Muscle layer of duodenum (tissue), 2 donors: ENCODE data around the gene RAB37.
A peak's percentile ranks its signal among the peaks of the same experiment; 100 is the strongest.

Source experiments
- H3K27ac ChIP-seq: one replicate; pipeline ENCODE4 v1.7.0; 2013; ENCODE audit warnings: mild to moderate bottlenecking, low read length
- H3K27me3 ChIP-seq: one replicate; pipeline ENCODE4 v1.7.0; 2013; ENCODE audit warnings: low read depth, mild to moderate bottlenecking, control low read depth, low read length
- H3K36me3 ChIP-seq, 2 donors: one replicate each; pipeline ENCODE4 v1.7.0; 2013; ENCODE audit warnings: low read length in 2 of 2, control low read depth in 1 of 2, mild to moderate bottlenecking in 1 of 2; ENCODE audit not compliant: insufficient read depth in 2 of 2, control insufficient read depth in 1 of 2
- H3K4me1 ChIP-seq, 2 donors: one replicate each; pipeline ENCODE4 v1.7.0; 2013; ENCODE audit warnings: low read length in 2 of 2, mild to moderate bottlenecking in 2 of 2, control low read depth in 1 of 2, moderate library complexity in 1 of 2; ENCODE audit not compliant: insufficient read depth in 2 of 2, control insufficient read depth in 1 of 2
- H3K4me3 ChIP-seq, 2 donors: one replicate each; pipeline ENCODE4 v1.7.0; 2013; ENCODE audit warnings: low read length in 2 of 2, low read depth in 1 of 2, mild to moderate bottlenecking in 1 of 2
- H3K9me3 ChIP-seq, 2 donors: one replicate each; pipeline ENCODE4 v1.7.0; 2013; ENCODE audit warnings: low read length in 2 of 2, control low read depth in 1 of 2, mild to moderate bottlenecking in 1 of 2; ENCODE audit not compliant: control insufficient read depth in 1 of 2
- donor health status: healthy.

RAB37 gene

DNA sequence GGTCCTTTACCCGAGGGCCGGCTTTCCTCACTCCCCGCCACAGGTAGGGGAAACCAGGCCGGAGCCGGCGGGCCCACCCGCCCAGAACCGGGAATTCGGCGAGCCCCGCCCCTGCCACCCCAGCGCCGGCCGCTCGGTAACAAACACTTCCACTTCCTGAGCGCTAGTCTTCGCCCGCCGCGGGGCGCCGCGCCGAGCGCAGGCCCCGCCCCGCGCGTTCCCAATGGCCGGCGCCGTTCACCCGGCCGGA lies 11.1 kb downstream of the RAB37 start:
- H3K27ac ChIP-seq: no peak overlapping the region
- no peaks in the 10 kb centered on the region for H3K9me3 ChIP-seq
- no peaks in the 10 kb centered on the region for H3K36me3 ChIP-seq
- H3K4me1 ChIP-seq: peaks cover 4 to 35% of the 10 kb centered on the region in 2 donors
- H3K4me3 ChIP-seq: peak overlapping the region in 1 of 2 donors; percentile 92
- H3K27me3 ChIP-seq: no peaks in the 10 kb centered on the region

DNA sequence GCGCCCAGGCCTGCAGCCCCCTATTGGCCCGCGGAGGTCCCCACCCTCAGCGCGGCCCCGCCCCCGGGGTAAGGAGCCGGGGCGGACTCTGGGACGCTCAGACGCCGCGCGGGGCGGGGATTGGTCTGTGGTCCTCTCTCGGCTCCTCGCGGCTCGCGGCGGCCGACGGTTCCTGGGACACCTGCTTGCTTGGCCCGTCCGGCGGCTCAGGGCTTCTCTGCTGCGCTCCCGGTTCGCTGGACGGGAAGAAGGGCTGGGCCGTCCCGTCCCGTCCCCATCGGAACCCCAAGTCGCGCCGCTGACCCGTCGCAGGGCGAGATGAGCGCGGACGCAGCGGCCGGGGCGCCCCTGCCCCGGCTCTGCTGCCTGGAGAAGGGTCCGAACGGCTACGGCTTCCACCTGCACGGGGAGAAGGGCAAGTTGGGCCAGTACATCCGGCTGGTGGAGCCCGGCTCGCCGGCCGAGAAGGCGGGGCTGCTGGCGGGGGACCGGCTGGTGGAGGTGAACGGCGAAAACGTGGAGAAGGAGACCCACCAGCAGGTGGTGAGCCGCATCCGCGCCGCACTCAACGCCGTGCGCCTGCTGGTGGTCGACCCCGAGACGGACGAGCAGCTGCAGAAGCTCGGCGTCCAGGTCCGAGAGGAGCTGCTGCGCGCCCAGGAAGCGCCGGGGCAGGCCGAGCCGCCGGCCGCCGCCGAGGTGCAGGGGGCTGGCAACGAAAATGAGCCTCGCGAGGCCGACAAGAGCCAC lies 11.6 kb downstream of the RAB37 start, which contains the start of gene NHERF1:
Gene NHERF1, plus strand, starts transcription at position 100 of the 750 bp plus-strand sequence. Its CDS starts 219 bp downstream, at position 319.
- H3K4me3 ChIP-seq: peak within 1 kb of the TSS; percentile 64 to 92
- H3K36me3 ChIP-seq: no peaks in the 10 kb centered on the region
- H3K9me3 ChIP-seq: no peaks in the 10 kb centered on the region
- peaks cover 4 to 34% of the 10 kb centered on the region in 2 donors for H3K4me1 ChIP-seq
- no peaks in the 10 kb centered on the region for H3K27me3 ChIP-seq
- peak within 1 kb of the TSS; percentile 87 for H3K27ac ChIP-seq

GRCh38 chr17:74749279-74750038 lies 12.4 kb downstream of the RAB37 start:
- Histone ChIP-seq H3K27ac (peak overlapping the region; percentile 87), H3K4me1 (peaks cover 4 to 34% of the 10 kb centered on the region in 2 donors)

DNA sequence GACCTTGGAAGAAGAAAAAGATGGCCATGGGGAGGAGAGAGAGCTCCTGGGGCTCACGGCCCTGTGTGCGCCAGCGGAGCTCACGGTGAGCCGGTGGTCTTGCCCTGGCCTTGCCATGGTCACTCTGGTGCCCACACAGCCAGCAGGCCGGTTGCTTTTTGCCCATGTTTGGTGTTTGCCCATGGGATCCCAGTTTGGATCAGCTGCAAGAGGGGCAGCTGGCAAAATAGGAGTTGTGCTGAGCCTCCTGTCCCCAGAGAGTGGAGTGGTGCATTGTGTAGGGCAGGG lies 12.9 kb downstream of the RAB37 start:
- Histone ChIP-seq H3K9me3 (no peaks in the 10 kb centered on the region), H3K4me1 (peaks cover 4 to 30% of the 10 kb centered on the region in 2 donors), H3K36me3 (no peaks in the 10 kb centered on the region), H3K4me3 (peak overlapping the region; percentile 64 to 92), H3K27me3 (no peaks in the 10 kb centered on the region), H3K27ac (peak overlapping the region; percentile 87)

More at GRCh38 chr17:74749279-74750038, 12.4 kb downstream of the RAB37 start:
- Histone ChIP-seq H3K36me3 (no peaks in the 10 kb centered on the region), H3K4me3 (peak overlapping the region; percentile 64 to 92), H3K27me3 (no peaks in the 10 kb centered on the region), H3K9me3 (no peaks in the 10 kb centered on the region)

DNA sequence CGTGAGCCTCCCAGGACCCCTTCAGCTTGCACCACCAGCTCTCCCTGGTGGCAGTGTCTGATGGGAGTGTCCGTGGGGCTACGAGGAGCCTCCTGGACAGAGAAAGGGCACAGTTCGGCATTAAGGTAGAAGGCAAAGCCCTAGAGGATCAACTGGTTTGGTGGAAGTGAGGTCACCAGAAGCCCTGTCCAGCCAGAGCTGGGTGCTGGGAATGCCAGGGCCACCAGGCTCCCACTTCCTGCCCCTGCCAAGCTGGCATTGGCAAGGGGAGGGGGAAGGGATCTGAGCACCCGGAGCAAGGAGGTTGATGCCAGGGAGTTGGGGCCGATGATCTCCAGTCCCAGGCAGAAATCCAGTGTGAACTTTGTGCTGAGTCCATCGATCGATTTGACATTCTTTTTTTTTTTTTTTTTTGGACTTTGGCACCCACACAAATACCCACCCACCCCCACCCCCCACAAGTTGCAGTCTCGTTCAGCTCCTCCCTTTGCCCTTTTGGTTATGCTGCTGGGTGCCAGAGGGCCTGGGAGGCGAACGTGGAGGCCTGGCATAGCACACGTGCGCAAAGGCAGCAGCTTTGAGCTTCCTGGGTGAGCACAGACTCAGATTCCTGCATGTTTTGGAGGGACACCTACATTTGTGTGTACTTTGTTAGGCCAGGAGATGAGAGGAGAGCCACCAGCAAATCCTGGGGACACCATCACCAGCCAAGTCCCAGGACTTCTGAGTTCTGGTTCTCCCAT lies 13.4 kb downstream of the RAB37 start:
- no peaks in the 10 kb centered on the region for H3K9me3 ChIP-seq
- no peaks in the 10 kb centered on the region for H3K27me3 ChIP-seq
- peaks cover 4 to 28% of the 10 kb centered on the region in 2 donors for H3K4me1 ChIP-seq
- peak overlapping the region; percentile 64 to 92 for H3K4me3 ChIP-seq
- no peaks in the 10 kb centered on the region for H3K36me3 ChIP-seq
- peak overlapping the region; percentile 87 for H3K27ac ChIP-seq

- Histone ChIP-seq H3K36me3 (no peaks in the 10 kb centered on the region), H3K9me3 (no peaks in the 10 kb centered on the region), H3K4me3 (no peak overlapping the region), H3K4me1 (peaks cover 3 to 30% of the 10 kb centered on the region in 2 donors), H3K27ac (no peak overlapping the region), H3K27me3 (no peaks in the 10 kb centered on the region)
Measured at GRCh38 chr17:74752415-74752814, 15.4 kb downstream of the RAB37 start.

- Histone ChIP-seq H3K4me1 (peaks cover 4 to 30% of the 10 kb centered on the region in 2 donors), H3K27me3 (no peaks in the 10 kb centered on the region), H3K27ac (no peak overlapping the region), H3K4me3 (no peak overlapping the region), H3K36me3 (no peaks in the 10 kb centered on the region), H3K9me3 (no peaks in the 10 kb centered on the region)
Measured at GRCh38 chr17:74752822-74753401, 15.9 kb downstream of the RAB37 start.

GRCh38 chr17:74754832-74755231 lies 17.8 kb downstream of the RAB37 start:
- H3K9me3 ChIP-seq: no peaks in the 10 kb centered on the region
- H3K27ac ChIP-seq: no peak overlapping the region
- no peaks in the 10 kb centered on the region for H3K27me3 ChIP-seq
- no peak overlapping the region for H3K4me3 ChIP-seq
- peaks cover 22 to 28% of the 10 kb centered on the region in 2 donors for H3K4me1 ChIP-seq
- H3K36me3 ChIP-seq: no peaks in the 10 kb centered on the region

DNA sequence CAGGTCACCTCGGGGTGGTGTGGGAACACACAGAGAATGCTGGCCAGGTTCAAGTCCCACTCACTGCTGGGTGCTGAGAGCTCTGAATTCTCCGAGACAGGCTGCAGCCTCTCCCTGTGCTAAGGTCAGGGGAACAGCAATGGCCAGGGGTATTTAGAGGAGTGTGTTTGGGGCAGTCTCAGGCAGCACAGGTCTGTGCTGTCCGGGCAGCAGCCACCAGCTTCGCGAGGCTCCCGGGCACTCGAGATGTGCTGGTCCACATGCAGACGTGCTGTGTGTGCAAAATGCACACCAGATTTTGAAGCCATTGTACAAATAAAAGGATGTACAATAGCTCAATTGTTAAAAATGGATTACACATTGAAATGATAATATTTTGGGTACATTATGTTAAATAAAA lies 18.5 kb downstream of the RAB37 start:
- Histone ChIP-seq H3K36me3 (no peaks in the 10 kb centered on the region), H3K27me3 (no peaks in the 10 kb centered on the region), H3K4me3 (no peak overlapping the region), H3K9me3 (no peaks in the 10 kb centered on the region), H3K4me1 (peaks cover 24 to 25% of the 10 kb centered on the region in 2 donors), H3K27ac (no peak overlapping the region)

DNA sequence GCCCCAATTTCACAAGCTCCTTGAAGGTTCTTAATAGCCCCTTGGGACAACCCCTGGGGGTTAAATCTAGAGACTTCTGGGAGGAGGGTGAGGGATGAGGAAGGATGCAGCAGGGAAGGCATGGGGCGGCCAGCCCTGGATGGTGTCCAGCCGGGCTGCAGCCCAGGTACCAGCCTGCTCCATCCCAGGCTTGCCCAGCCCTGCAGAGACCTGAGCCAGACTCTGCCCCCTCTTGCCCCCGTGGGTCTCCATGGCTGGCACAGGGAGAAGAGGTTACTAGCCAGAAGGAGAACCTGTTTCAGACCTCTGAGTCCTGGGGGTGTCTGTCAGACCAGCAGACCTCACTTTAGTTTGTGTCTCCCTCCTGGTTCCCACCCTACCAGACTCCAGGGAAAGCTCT lies 19.8 kb downstream of the RAB37 start:
- no peaks in the 10 kb centered on the region for H3K27me3 ChIP-seq

GRCh38 chr17:74757502-74757901 lies 20.4 kb downstream of the RAB37 start:
- Histone ChIP-seq H3K27me3 (no peaks in the 10 kb centered on the region), H3K4me3 (no peak overlapping the region), H3K27ac (peak overlapping the region; percentile 45), H3K9me3 (no peaks in the 10 kb centered on the region), H3K4me1 (peaks cover 24 to 27% of the 10 kb centered on the region in 2 donors), H3K36me3 (no peaks in the 10 kb centered on the region)

More for the DNA sequence above, 19.8 kb downstream of the RAB37 start:
- no peak overlapping the region for H3K4me3 ChIP-seq
- H3K27ac ChIP-seq: no peak overlapping the region
- no peaks in the 10 kb centered on the region for H3K9me3 ChIP-seq
- peaks cover 24 to 27% of the 10 kb centered on the region in 2 donors for H3K4me1 ChIP-seq
- no peaks in the 10 kb centered on the region for H3K36me3 ChIP-seq
